ENCODE data around the gene SOX3. TPM values are rescaled to one million over a fixed set of nuclear protein-coding genes. Genes with fewer than 3 reads are reported as not detected.

Gene SOX3
- not detected for total RNA-seq (2021; ENCODE audit: unreplicated experiment)
- not detected in 2 replicates for polyA plus RNA-seq (2012)
- not detected for Bru-seq, nascent RNA
- BruChase-seq, experiment 1, labeled RNA remaining after a 6-hour chase = not detected
- not detected for BruChase-seq, experiment 2, labeled RNA remaining after a 2-hour chase
- long read RNA-seq = 0 reads

- Histone ChIP-seq H3K4me3 (replicated peaks in 1 of 2; ENCODE audit: low read depth in 1 of 2, low read length in 2 of 2) (no peak within 1 kb of the TSS), H3K4me2 (ENCODE audit: low read length) (no peak within 1 kb of the TSS), H3K4me1 (ENCODE audit: control insufficient read depth in 1 of 2, insufficient read depth in 2 of 2, low read length in 2 of 2) (no peaks in the 10 kb centered on the region), H3K27ac (ENCODE audit: low read depth, low read length) (no peak within 1 kb of the TSS), H3K9me3 (ENCODE audit: control insufficient read depth in 1 of 2, insufficient read depth in 1 of 2, low read depth in 1 of 2, low read length in 2 of 2) (no peaks in the 10 kb centered on the region), H4K20me1 (ENCODE audit: insufficient read depth) (no peaks in the 10 kb centered on the region), H3K36me3 (ENCODE audit: control insufficient read depth in 1 of 2, insufficient read depth in 2 of 2, low read length in 2 of 2) (no peaks in the 10 kb centered on the region), H3K9ac (ENCODE audit: low read length) (no peak within 1 kb of the TSS), H3K9me2 (ENCODE audit: insufficient read depth) (no peaks in the 10 kb centered on the region), H3K27me3 (ENCODE audit: insufficient read depth, low read length) (no peaks in the 10 kb centered on the region), H3K79me2 (ENCODE audit: insufficient read depth, low read length) (no peaks in the 10 kb centered on the region), H2AFZ (ENCODE audit: low read depth, low read length, poor library complexity, severe bottlenecking) (no peak within 1 kb of the TSS)
- intact Hi-C loops (cut with micrococcal nuclease) = no loop called here
- POLR2A ChIA-PET = no interaction called here
- CTCF ChIA-PET = no interaction called here
- DNase-seq (ENCODE audit: low read depth, low spot score) = no peak
- ATAC-seq = no peak
- RAD21 ChIA-PET (ENCODE audit: low non-redundant PET in 1 of 2, low total read pairs in 2 of 2, uncharacterized antibody in 2 of 2, unreplicated experiment in 2 of 2) = no interaction called here
- BruUV-seq (replicated peaks) = no TSS peak
- TF ChIP-seq POLR2A (IDR thresholded peaks at IDR 0.05; ENCODE audit: borderline replicate concordance, extremely low read depth, insufficient read depth, insufficient read length) (no peak), EGR1 (IDR thresholded peaks at IDR 0.05; ENCODE audit: low read depth) (no peak), RAD21 (IDR thresholded peaks at IDR 0.05; ENCODE audit: low read depth) (no peak), SIN3A (IDR thresholded peaks at IDR 0.05; ENCODE audit: low read depth) (no peak), EZH2phosphoT487 (IDR thresholded peaks at IDR 0.05; ENCODE audit: borderline replicate concordance) (no peak), FOSL1 (IDR thresholded peaks at IDR 0.05; ENCODE audit: low read depth) (no peak), ZNF274 (IDR thresholded peaks at IDR 0.05; ENCODE audit: low read depth, low read length) (no peak), ELF1 (IDR thresholded peaks at IDR 0.05; ENCODE audit: borderline replicate concordance, low read depth) (no peak), ZBTB33 (IDR thresholded peaks at IDR 0.05; ENCODE audit: extremely low read depth, insufficient replicate concordance, low read length) (no peak), JUND (IDR thresholded peaks at IDR 0.05) (no peak), SP1 (IDR thresholded peaks at IDR 0.05; ENCODE audit: low read depth) (no peak), SRF (IDR thresholded peaks at IDR 0.05; ENCODE audit: low read depth) (no peak), REST (IDR thresholded peaks at IDR 0.05; ENCODE audit: low read depth) (no peak), YY1 (IDR thresholded peaks at IDR 0.05; ENCODE audit: extremely low read depth, insufficient replicate concordance, low read depth, low read length) (no peak), TCF7L2 (IDR thresholded peaks at IDR 0.05; ENCODE audit: borderline replicate concordance, extremely low read depth, insufficient read depth, insufficient read length) (no peak), CBX3 (IDR thresholded peaks at IDR 0.05; ENCODE audit: low read depth) (no peak), EZH2 (IDR thresholded peaks at IDR 0.05) (no peak), ATF3 (IDR thresholded peaks at IDR 0.05) (no peak)
- TF ChIP-seq, protein P1, sequence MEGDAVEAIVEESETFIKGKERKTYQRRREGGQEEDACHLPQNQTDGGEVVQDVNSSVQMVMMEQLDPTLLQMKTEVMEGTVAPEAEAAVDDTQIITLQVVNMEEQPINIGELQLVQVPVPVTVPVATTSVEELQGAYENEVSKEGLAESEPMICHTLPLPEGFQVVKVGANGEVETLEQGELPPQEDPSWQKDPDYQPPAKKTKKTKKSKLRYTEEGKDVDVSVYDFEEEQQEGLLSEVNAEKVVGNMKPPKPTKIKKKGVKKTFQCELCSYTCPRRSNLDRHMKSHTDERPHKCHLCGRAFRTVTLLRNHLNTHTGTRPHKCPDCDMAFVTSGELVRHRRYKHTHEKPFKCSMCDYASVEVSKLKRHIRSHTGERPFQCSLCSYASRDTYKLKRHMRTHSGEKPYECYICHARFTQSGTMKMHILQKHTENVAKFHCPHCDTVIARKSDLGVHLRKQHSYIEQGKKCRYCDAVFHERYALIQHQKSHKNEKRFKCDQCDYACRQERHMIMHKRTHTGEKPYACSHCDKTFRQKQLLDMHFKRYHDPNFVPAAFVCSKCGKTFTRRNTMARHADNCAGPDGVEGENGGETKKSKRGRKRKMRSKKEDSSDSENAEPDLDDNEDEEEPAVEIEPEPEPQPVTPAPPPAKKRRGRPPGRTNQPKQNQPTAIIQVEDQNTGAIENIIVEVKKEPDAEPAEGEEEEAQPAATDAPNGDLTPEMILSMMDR (IDR thresholded peaks at IDR 0.05 in 2 of 3, conservative IDR thresholded peaks at IDR 0.05 in 1 of 3; ENCODE audit: borderline replicate concordance in 1 of 3, insufficient read depth in 1 of 3, low read depth in 2 of 3, low read length in 2 of 3) = no peak
Measured at GRCh38 chrX:140504371-140505324, at the start of gene SOX3. Gene SOX3, minus strand, starts transcription at chrX:140505069. Its CDS starts 9 bp downstream, at chrX:140505060.
